GM19468 (cell line): ENCODE results near the gene BFSP1.

ENCODE experiments used
- ATAC-seq: cut with Tn5 transposase; IDR thresholded peaks from one replicate; pipeline ENCODE4 v1.9.1; 2021; ENCODE audit warnings: mild to moderate bottlenecking, moderate library complexity, moderate number of reproducible peaks; ENCODE audit not compliant: unreplicated experiment; ENCODE audit errors: extremely low read depth

Gene BFSP1

DNA sequence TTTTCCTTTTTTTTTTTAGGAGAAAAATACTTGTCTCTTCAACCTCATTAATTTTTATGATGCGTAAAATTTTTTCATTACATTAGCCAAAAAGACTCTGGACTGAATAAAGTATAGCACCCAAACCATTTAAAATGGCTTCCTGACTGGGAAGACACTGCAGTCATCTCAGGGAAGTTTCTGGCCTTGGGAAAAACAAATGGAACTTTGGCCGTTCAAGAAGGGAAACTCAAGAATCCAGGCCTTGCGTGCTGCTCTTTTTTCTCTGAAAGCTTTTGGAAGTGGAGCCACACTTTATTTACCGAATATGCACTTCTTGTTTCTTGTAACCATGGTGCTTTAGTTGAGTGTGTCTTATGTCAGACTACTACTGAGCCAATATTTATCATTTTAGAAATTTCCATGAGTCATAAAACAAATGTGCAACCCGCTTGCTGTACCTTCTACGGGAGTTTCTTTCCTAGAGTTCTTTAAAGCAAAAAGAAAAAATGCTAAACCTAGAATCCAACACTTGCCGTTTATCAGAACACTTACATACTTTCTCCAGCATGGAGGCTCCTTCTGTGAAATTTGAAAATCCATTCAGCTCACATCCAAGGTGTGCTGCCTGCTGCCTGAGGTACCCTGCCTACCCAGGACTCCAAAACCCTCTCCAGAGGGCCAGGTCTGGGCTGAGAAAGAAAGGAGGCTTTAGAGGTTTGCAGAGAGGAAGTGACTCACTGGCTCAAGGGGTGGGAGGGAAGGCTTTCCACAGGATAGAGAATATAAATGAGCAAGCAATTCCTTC is 27.2 kb upstream of the BFSP1 start:
- ATAC-seq = no peak

GRCh38 chr20:17557675-17558006 is 26.5 kb upstream of the BFSP1 start:
- no peak for ATAC-seq

- ATAC-seq = no peak
Observed at GRCh38 chr20:17556837-17557674, 25.9 kb upstream of the BFSP1 start.

- ATAC-seq = no peak
Observed at GRCh38 chr20:17555106-17555505, 23.9 kb upstream of the BFSP1 start.

DNA sequence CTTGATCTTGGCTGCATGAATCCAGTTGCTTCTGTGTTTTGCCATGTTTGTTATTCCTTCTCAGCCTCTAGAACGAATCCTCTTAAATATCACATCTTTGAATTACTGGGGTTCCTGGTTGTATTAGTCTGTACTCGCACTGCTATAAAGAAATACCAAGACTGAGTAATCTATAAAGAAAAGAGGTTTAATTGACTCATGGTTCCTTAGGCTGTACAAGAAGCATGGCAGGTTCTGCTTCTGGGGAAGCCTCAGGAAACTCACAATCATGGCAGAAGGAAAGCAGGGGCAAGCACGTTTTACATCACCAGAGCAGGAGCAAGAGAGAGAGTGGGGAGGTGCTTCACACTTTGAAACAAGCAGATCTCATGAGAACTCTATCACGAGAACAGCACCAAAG is 18.0 kb upstream of the BFSP1 start:
- no peak for ATAC-seq

GRCh38 chr20:17545127-17545526 is 13.9 kb upstream of the BFSP1 start:
- no peak for ATAC-seq

GRCh38 chr20:17543531-17544131 is 12.5 kb upstream of the BFSP1 start:
- no peak for ATAC-seq

DNA sequence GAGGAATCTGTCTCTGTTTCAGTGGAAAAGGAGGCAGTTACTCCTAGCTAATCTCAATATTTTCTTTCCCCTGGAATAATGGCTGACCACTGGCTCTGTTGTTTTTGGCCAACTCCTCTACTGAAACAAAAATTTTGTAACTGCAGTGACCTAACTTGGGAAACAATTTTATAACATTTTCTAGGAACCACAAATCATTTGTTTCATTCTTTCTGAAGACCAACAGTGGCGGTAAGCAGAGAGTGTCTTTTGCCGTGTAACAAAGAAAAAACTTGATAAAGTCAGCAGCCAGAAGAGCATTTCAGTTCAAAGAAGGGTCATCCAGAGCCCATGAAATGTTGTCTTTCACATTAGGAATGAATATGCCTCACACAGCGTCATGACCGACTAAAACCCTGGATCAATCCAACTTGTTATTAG is 11.8 kb upstream of the BFSP1 start:
- no peak for ATAC-seq

GRCh38 chr20:17542481-17542880 is 11.3 kb upstream of the BFSP1 start:
- ATAC-seq = no peak

DNA sequence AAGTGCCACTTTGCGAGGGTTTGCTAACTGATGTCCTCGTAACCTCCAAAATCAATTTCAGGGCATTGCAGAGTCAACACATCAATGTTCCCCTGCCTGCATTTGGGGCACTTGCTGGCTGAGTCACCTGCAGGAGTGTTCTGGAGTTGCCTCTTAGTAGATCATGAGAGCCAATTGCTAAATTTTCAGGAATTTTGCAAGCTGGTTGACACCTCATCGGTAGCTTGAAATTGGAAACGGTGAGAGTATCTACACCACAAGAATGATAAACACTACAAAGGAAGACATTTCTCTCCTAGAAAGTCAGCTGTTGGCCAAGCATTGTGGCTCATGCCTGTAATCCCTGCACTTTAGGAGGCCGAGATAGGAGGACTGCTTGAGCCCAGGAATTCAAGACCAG is 10.8 kb upstream of the BFSP1 start:
- ATAC-seq = no peak

DNA sequence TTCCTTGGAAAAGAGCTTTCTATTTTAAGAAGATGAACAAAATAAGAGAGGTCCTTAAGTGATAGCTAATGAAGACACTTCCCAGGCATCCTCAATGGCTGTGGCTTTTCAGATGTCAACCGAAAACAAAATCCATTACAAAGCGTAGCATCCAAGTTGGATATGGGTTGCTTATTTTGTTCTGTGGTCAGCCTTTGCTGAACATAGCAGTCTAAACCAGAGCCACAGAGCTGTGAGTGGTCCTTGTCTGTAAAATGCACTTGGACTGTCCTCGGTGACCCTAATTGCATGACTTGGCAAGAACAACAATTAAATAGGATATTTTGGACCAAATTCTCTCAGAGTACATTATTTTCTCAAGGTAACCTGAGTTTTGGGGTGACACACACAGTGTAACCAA is 10.4 kb upstream of the BFSP1 start:
- ATAC-seq = no peak

- no peak for ATAC-seq
Observed at GRCh38 chr20:17538517-17539170, 7.5 kb upstream of the BFSP1 start.

GRCh38 chr20:17537959-17538358 is 6.8 kb upstream of the BFSP1 start:
- ATAC-seq = no peak

- ATAC-seq = peak; percentile 87
Observed at GRCh38 chr20:17536944-17537444, 5.8 kb upstream of the BFSP1 start.

DNA sequence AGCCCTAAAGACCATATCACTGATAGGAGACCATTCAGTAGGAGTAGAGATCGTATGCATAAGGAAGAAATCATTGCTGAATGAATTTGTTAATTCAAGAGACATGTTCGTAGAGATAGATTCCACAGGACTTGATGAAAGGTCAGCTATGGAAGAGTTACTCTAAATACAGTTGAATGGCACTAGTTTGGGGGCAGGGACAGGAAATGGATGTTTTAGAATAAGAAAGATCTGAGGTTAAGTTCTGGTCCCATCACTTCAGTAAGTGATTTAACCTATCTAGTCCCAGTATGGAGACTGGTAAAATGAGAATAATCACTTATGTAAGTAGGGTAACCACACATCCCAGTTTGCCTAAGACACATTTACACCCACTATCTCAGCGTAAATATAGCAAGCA is 2.9 kb upstream of the BFSP1 start:
- no peak for ATAC-seq

DNA sequence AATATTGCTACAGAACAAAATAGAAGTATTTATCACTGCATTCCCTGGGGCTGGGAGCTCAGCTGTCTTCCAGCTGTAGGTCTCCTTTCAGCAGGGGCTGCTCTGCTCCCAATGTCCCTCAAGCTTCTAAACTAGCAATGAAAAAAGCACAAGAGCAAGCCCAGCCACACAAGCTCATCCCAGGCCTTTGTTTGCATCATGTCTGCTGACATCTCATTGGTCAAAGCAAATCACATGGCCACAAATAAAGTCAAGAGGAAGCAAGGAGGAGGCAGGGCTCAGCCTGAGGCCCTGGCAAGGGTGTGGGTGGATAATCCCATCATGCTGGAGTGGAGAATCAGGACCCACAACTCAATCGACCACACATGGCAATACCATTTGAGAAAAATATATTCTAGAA is 2.2 kb upstream of the BFSP1 start:
- ATAC-seq = no peak

GRCh38 chr20:17531665-17532025 is 466 bp upstream of the BFSP1 start:
- no peak for ATAC-seq

GRCh38 chr20:17530153-17530552 is 1.0 kb downstream of the BFSP1 start:
- ATAC-seq = no peak

DNA sequence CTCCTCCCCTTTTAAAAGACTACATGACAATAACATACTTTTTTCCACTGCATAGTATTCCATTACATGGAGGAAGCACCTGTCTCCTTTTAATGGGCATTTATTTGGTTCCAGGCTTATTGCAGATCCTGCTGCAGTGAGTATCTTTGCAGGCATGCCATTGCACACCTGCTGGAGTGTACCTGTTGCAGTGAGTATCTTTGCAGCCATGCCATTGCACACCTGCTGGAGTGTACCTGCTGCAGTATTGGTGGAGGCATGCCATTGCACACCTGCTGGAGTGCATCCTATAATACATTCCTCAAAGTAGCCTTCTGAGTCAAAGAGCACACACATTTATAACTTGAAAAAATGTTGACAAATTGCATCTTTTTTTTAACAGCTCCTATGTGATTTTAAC is 1.6 kb downstream of the BFSP1 start:
- no peak for ATAC-seq

DNA sequence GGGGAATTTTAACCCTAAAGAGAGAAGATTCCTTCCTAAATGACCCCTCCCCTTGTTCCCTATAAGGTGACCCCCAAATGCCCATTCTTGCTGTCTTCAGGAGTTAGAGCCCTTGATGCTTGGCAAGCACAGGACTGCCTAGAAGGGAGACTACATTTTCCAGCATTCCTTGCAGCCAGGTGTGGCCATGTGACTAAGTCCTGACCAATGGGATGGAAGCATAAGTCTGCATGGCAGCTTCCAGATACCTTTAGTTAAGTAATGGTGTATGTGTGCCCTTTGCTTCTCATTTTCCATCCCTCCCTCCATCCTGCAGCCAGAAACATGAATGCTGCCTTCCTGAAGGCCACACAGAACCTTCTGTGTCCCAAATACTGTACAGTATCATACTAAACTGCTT is 5.5 kb downstream of the BFSP1 start:
- no peak for ATAC-seq

DNA sequence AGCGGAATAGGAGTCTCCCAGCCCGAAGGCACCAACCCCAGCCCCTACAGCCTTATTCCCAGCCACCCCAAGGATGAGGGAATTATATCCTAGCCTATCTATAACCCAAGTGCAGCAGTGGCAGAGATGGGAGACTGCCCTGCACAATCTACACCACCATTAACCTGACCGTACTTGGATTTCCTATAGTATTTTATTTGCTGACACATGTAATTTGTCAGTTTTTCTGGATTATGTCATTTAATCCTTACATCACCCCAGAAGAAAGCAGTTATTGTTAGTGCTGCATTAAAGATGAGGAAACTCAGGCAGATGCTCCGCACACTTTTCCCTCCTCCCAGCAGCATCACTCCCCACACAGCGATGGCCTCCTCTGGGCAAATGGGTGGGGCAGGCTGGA is 6.0 kb downstream of the BFSP1 start:
- no peak for ATAC-seq
